ENCODE measurements around the gene KYAT1.
A peak's percentile ranks its signal among the peaks of the same experiment; 100 is the strongest.

Gene KYAT1

GRCh38 chr9:128920381-128921058 is 38.8 kb upstream of the KYAT1 start, which contains the start of gene PHYHD1:
Gene PHYHD1, plus strand, starts transcription at chr9:128920982. Its CDS starts 1,342 bp downstream, at chr9:128922324.
- Histone ChIP-seq H3K4me2 (ENCODE audit: low read length) (peak within 1 kb of the TSS; percentile 66), H3K79me2 (ENCODE audit: insufficient read depth, low read length) (no peaks in the 10 kb centered on the region), H3K9me2 (ENCODE audit: low read depth, low read length) (no peaks in the 10 kb centered on the region), H3K4me3 (ENCODE audit: low read depth, low read length, poor library complexity, severe bottlenecking) (peak within 1 kb of the TSS; percentile 64), H3K4me1 (ENCODE audit: insufficient read depth, low read length, severe bottlenecking) (peaks cover 24% of the 10 kb centered on the region), H2AFZ (ENCODE audit: low read length) (peak within 1 kb of the TSS; percentile 58), H3K27me3 (ENCODE audit: insufficient read depth, low read length) (no peaks in the 10 kb centered on the region), H3K9ac (ENCODE audit: low read length) (peak within 1 kb of the TSS; percentile 84), H3K27ac (ENCODE audit: low read depth, low read length, poor library complexity, severe bottlenecking) (peak within 1 kb of the TSS; percentile 86), H3K36me3 (ENCODE audit: insufficient read depth, low read length) (peaks cover 18% of the 10 kb centered on the region; the same call in 1 of the 2 replicates), H4K20me1 (ENCODE audit: insufficient read depth, low read length) (no peaks in the 10 kb centered on the region), H3K9me3 (ENCODE audit: low read length) (no peaks in the 10 kb centered on the region), H3F3A (ENCODE audit: insufficient read depth, low read length) (no peaks in the 10 kb centered on the region)
- TF ChIP-seq EZH2 (IDR thresholded peaks at IDR 0.05; ENCODE audit: borderline replicate concordance, low read length), result no peak
- TF ChIP-seq CTCF (IDR thresholded peaks at IDR 0.05; ENCODE audit: low read length), result no peak

- no peak overlapping the region for H3K4me2 ChIP-seq (ENCODE audit: low read length)
- TF ChIP-seq EZH2 (IDR thresholded peaks at IDR 0.05; ENCODE audit: borderline replicate concordance, low read length), result no peak
- no peak for TF ChIP-seq CTCF (IDR thresholded peaks at IDR 0.05; ENCODE audit: low read length)
- H3K4me3 ChIP-seq (ENCODE audit: low read depth, low read length, poor library complexity, severe bottlenecking), result no peak overlapping the region
- H3K4me1 ChIP-seq (ENCODE audit: insufficient read depth, low read length, severe bottlenecking), result peaks cover 24% of the 10 kb centered on the region
- no peaks in the 10 kb centered on the region for H3K9me2 ChIP-seq (ENCODE audit: low read depth, low read length)
- H3K27me3 ChIP-seq (ENCODE audit: insufficient read depth, low read length), result no peaks in the 10 kb centered on the region
- H3F3A ChIP-seq (ENCODE audit: insufficient read depth, low read length), result no peaks in the 10 kb centered on the region
- H4K20me1 ChIP-seq (ENCODE audit: insufficient read depth, low read length), result no peaks in the 10 kb centered on the region
- no peak overlapping the region for H3K9ac ChIP-seq (ENCODE audit: low read length)
- peaks cover 18% of the 10 kb centered on the region; the same call in 1 of the 2 replicates for H3K36me3 ChIP-seq (ENCODE audit: insufficient read depth, low read length)
- H3K9me3 ChIP-seq (ENCODE audit: low read length), result no peaks in the 10 kb centered on the region
- H2AFZ ChIP-seq (ENCODE audit: low read length), result no peak overlapping the region
- H3K79me2 ChIP-seq (ENCODE audit: insufficient read depth, low read length), result no peaks in the 10 kb centered on the region
- H3K27ac ChIP-seq (ENCODE audit: low read depth, low read length, poor library complexity, severe bottlenecking), result no peak overlapping the region
Measured at GRCh38 chr9:128919402-128920089, 37.8 kb upstream of the KYAT1 start.

- TF ChIP-seq EZH2 (IDR thresholded peaks at IDR 0.05; ENCODE audit: borderline replicate concordance, low read length), result no peak
- no peak for TF ChIP-seq CTCF (IDR thresholded peaks at IDR 0.05; ENCODE audit: low read length)
Measured at GRCh38 chr9:128918921-128919320, 37.2 kb upstream of the KYAT1 start.

More at GRCh38 chr9:128918921-128919320, 37.2 kb upstream of the KYAT1 start:
- Histone ChIP-seq H3K4me1 (ENCODE audit: insufficient read depth, low read length, severe bottlenecking) (peaks cover 24% of the 10 kb centered on the region), H3K36me3 (ENCODE audit: insufficient read depth, low read length) (peaks cover 18% of the 10 kb centered on the region; the same call in 1 of the 2 replicates), H3K27me3 (ENCODE audit: insufficient read depth, low read length) (no peaks in the 10 kb centered on the region), H3K4me3 (ENCODE audit: low read depth, low read length, poor library complexity, severe bottlenecking) (no peak overlapping the region), H3K9me3 (ENCODE audit: low read length) (no peaks in the 10 kb centered on the region), H3K27ac (ENCODE audit: low read depth, low read length, poor library complexity, severe bottlenecking) (no peak overlapping the region), H4K20me1 (ENCODE audit: insufficient read depth, low read length) (no peaks in the 10 kb centered on the region), H3K79me2 (ENCODE audit: insufficient read depth, low read length) (no peaks in the 10 kb centered on the region), H3K9me2 (ENCODE audit: low read depth, low read length) (no peaks in the 10 kb centered on the region), H2AFZ (ENCODE audit: low read length) (no peak overlapping the region), H3K4me2 (ENCODE audit: low read length) (no peak overlapping the region), H3F3A (ENCODE audit: insufficient read depth, low read length) (no peaks in the 10 kb centered on the region), H3K9ac (ENCODE audit: low read length) (no peak overlapping the region)
